K562 (cell line): ENCODE data around the gene UBXN11. TPM values are rescaled to one million over a fixed set of nuclear protein-coding genes. Genes with fewer than 3 reads are reported as not detected.
A peak's percentile ranks its signal among the peaks of the same experiment; 100 is the strongest.

Experiments
- ARID2 ChIP-seq: fragments of 450-650 bp; IDR thresholded peaks from 2 replicates; pipeline ENCODE4 v1.6.1; 2017; ENCODE audit warnings: antibody characterized with exemption, mild to moderate bottlenecking
- CBX8 ChIP-seq: fragments of 200-600 bp; sonication (generic); IDR thresholded peaks from 2 replicates; pipeline ENCODE4 v1.6.1; 2012; ENCODE audit warnings: borderline replicate concordance, mixed run types, low read depth, mild to moderate bottlenecking, moderate library complexity, mixed read lengths, low read length, control low read depth, inconsistent platforms; ENCODE audit not compliant: poor library complexity, severe bottlenecking; ENCODE audit errors: extremely low read depth
- CC2D1A ChIP-seq: fragments of 450-650 bp; IDR thresholded peaks from 2 replicates; pipeline ENCODE4 v1.6.1; 2017; ENCODE audit warnings: mild to moderate bottlenecking
- CCNT2 ChIP-seq: IDR thresholded peaks from 2 replicates; pipeline ENCODE4 v1.6.1; 2011; ENCODE audit warnings: borderline replicate concordance, low read depth, mild to moderate bottlenecking, moderate library complexity, mixed read lengths, low read length; ENCODE audit not compliant: insufficient read length; ENCODE audit errors: extremely low read depth
- CHCHD3 ChIP-seq: fragments of 250-450 bp; sonication (Bioruptor Pico); IDR thresholded peaks from 2 replicates; pipeline ENCODE4 v2.1.2; 2022; ENCODE audit warnings: mild to moderate bottlenecking
- ESRRA ChIP-seq: fragments of 450-650 bp; IDR thresholded peaks from 2 replicates; pipeline ENCODE4 v1.6.1; 2014; ENCODE audit warnings: low read depth, mild to moderate bottlenecking, moderate library complexity, borderline replicate concordance
- HIVEP1 ChIP-seq: fragments of 250-450 bp; sonication (Bioruptor Pico); IDR thresholded peaks from 2 replicates; pipeline ENCODE4 v1.4.0; 2020; ENCODE audit warnings: mild to moderate bottlenecking
- HNRNPLL ChIP-seq: fragments of 200-400 bp; formaldehyde crosslinking; IDR thresholded peaks from 2 replicates; pipeline ENCODE4 v1.6.1; 2017; ENCODE audit warnings: low read length, low read depth, mild to moderate bottlenecking; ENCODE audit not compliant: poor library complexity, severe bottlenecking
- HNRNPUL1 ChIP-seq: fragments of 200-400 bp; formaldehyde crosslinking; IDR thresholded peaks from 2 replicates; pipeline ENCODE4 v1.6.1; 2017; ENCODE audit warnings: low read length
- HSF4 ChIP-seq: fragments of 250-450 bp; sonication (Bioruptor Pico); IDR thresholded peaks from 2 replicates; pipeline ENCODE4 v2.1.2; 2022; ENCODE audit warnings: mild to moderate bottlenecking, moderate library complexity, borderline replicate concordance
- KDM5B ChIP-seq: fragments of 200-600 bp; sonication (generic); IDR thresholded peaks from 2 replicates; pipeline ENCODE4 v1.6.1; 2012; ENCODE audit warnings: low read depth, mild to moderate bottlenecking, moderate library complexity, low read length, control low read depth, inconsistent platforms; ENCODE audit not compliant: insufficient replicate concordance
- LEF1 ChIP-seq: fragments of 450-650 bp; IDR thresholded peaks from 2 replicates; pipeline ENCODE4 v1.6.1; 2016; ENCODE audit warnings: mild to moderate bottlenecking
- MTA1 ChIP-seq: fragments of 450-650 bp; IDR thresholded peaks from 2 replicates; pipeline ENCODE4 v1.6.1; 2017; ENCODE audit warnings: borderline replicate concordance
- NFE2 ChIP-seq: IDR thresholded peaks from 2 replicates; pipeline ENCODE4 v1.6.1; 2014; ENCODE audit warnings: antibody characterized with exemption, low read depth
- ZC3H11A ChIP-seq: IDR thresholded peaks from 2 replicates; pipeline ENCODE4 v1.6.1; 2012; ENCODE audit warnings: low read depth, low read length, improper control_type of control experiment
- ZC3H8 ChIP-seq: fragments of 450-650 bp; IDR thresholded peaks from 2 replicates; pipeline ENCODE4 v1.6.1; 2017
- ZNF143 ChIP-seq: sonication (generic); formaldehyde crosslinking; IDR thresholded peaks from 2 replicates; pipeline ENCODE4 v1.9.0; 2022; ENCODE audit warnings: mild to moderate bottlenecking, missing genetic modification reagents
- ZNF232 ChIP-seq: sonication (generic); formaldehyde crosslinking; IDR thresholded peaks from 2 replicates; pipeline ENCODE4 v1.8.0; 2022; ENCODE audit warnings: mild to moderate bottlenecking, missing genetic modification reagents
- ZNF75A ChIP-seq: fragments of 450-650 bp; formaldehyde crosslinking; IDR thresholded peaks from 2 replicates; pipeline ENCODE4 v1.4.0; 2020; ENCODE audit warnings: mild to moderate bottlenecking
- polyA plus RNA-seq, 8 experiments: library from polyadenylated mRNA; depleted of rRNA in 4 of 8; stranded (reverse) in 5 of 8; unstranded in 3 of 8; fragments of >200 nt; fragmentation: Nextera tagmentation in 2 of 8; fragmentation: Illumina TruSeq in 1 of 8; extraction: Ambion mirVana in 2 of 8; extraction: Trizol in 1 of 8; gene quantifications; 2 replicates each; pipeline versions ENCODE4 v1.2.1 to v1.2.3, GENCODE V29; 2011 to 2014; ENCODE audit warnings: inconsistent platforms in 1 of 8, missing spikeins in 1 of 8
- total RNA-seq, 7 experiments: library from RNA; depleted of rRNA in 6 of 7; stranded (reverse); fragments of >200 nt in 6 of 7; fragmentation: Illumina TruSeq in 2 of 7; extraction: Trizol in 2 of 7; gene quantifications; 2 replicates each; pipeline versions ENCODE4 v1.2.1 to v1.2.3, GENCODE V29; 2011 to 2021; ENCODE audit warnings: low replicate concordance in 1 of 7
- TF ChIP-seq, protein P1 (sequence below): fragments of 250-450 bp; sonication (Bioruptor Pico); IDR thresholded peaks from 2 replicates; pipeline ENCODE4 v1.4.0; 2020
- TF ChIP-seq, protein P2 (sequence below): fragments of 450-650 bp; formaldehyde crosslinking; conservative IDR thresholded peaks from 2 replicates; pipeline ENCODE4 v1.4.0; 2022; ENCODE audit warnings: mild to moderate bottlenecking, missing genetic modification characterization
- TF ChIP-seq, protein P3 (sequence below): fragments of 450-650 bp; IDR thresholded peaks from 2 replicates; pipeline ENCODE4 v1.6.1; 2017; ENCODE audit warnings: mild to moderate bottlenecking, moderate library complexity
- TF ChIP-seq, protein P4 (sequence below): fragments of 250-450 bp; sonication (Bioruptor Pico); IDR thresholded peaks from 2 replicates; pipeline ENCODE4 v1.8.0; 2022; ENCODE audit warnings: moderate library complexity, mild to moderate bottlenecking, inconsistent platforms

UBXN11 gene
- total and polyA plus RNA-seq, 9 of the 15 experiments (the other 6 are each of a cell fraction or from before 2014, with no cell fraction given): 0.48 to 34.3 (median 11.3) TPM

DNA sequence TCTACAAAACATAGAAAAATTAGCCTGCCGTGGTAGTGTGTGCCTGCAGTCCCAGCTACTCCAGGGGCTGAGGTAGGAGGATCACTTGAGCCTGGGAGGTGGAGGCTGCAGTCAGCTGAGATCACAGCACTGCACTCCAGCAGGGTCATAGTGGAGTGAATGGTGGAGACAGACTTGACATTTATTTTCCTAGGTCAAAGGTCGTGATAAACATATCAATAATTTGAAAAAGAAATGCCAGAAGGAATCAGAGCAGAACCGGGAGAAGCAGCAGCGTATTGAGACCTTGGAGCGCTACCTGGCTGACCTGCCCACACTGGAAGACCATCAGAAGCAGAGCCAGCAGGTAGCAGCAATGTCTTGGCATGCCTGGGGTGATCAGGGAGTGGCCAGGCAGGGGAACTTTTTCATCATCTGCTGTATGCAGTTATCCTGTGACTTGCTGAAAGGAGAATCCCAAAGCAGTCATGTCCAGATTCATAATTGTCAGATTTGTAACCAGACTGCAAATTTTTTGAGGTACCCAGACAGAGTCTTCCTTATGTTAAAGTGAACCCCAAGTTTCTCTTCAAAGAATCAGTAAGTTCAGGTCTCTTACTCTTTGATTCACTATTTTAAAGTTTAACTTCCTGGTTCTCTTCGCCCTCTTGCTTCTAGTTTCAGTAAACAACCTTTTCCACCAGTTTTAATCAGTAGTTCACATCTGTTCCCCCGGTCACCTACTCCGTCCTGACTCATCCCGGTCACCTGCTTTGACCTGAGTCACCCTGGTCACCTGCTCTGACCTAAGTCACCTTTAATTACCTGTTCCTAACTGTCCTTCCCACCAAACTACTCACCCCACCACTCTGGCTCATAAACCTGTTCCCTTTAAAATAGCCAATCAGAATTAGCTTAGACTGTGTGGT lies 37.9 kb downstream of the UBXN11 start (continued):
- TF ChIP-seq, protein P1, sequence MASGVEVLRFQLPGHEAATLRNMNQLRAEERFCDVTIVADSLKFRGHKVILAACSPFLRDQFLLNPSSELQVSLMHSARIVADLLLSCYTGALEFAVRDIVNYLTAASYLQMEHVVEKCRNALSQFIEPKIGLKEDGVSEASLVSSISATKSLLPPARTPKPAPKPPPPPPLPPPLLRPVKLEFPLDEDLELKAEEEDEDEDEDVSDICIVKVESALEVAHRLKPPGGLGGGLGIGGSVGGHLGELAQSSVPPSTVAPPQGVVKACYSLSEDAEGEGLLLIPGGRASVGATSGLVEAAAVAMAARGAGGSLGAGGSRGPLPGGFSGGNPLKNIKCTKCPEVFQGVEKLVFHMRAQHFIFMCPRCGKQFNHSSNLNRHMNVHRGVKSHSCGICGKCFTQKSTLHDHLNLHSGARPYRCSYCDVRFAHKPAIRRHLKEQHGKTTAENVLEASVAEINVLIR (CRISPR knock-in tag): no peak
- TF ChIP-seq, protein P2, sequence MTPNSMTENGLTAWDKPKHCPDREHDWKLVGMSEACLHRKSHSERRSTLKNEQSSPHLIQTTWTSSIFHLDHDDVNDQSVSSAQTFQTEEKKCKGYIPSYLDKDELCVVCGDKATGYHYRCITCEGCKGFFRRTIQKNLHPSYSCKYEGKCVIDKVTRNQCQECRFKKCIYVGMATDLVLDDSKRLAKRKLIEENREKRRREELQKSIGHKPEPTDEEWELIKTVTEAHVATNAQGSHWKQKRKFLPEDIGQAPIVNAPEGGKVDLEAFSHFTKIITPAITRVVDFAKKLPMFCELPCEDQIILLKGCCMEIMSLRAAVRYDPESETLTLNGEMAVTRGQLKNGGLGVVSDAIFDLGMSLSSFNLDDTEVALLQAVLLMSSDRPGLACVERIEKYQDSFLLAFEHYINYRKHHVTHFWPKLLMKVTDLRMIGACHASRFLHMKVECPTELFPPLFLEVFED: no peak
- TF ChIP-seq ZNF232 (CRISPR knock-in tag) (peak; percentile 55; the same call in 1 of the 2 replicates), HSF4 (CRISPR knock-in tag) (no peak), ESRRA (peak; percentile 18; the same call in 1 of the 2 replicates), HNRNPUL1 (no peak), ZNF75A (no peak), CBX8 (no peak), ZC3H8 (no peak), ZNF143 (CRISPR knock-in tag) (no peak), ZC3H11A (no peak), CCNT2 (no peak), ARID2 (no peak), CC2D1A (0 out of 2 replicates have a peak, but pooled peaks have one; percentile 16), HNRNPLL (no peak), KDM5B (no peak), CHCHD3 (CRISPR knock-in tag) (no peak), HIVEP1 (CRISPR knock-in tag) (no peak), LEF1 (no peak), NFE2 (no peak), MTA1 (peak; percentile 55; the same call in 1 of the 2 replicates)
- TF ChIP-seq, protein P3, sequence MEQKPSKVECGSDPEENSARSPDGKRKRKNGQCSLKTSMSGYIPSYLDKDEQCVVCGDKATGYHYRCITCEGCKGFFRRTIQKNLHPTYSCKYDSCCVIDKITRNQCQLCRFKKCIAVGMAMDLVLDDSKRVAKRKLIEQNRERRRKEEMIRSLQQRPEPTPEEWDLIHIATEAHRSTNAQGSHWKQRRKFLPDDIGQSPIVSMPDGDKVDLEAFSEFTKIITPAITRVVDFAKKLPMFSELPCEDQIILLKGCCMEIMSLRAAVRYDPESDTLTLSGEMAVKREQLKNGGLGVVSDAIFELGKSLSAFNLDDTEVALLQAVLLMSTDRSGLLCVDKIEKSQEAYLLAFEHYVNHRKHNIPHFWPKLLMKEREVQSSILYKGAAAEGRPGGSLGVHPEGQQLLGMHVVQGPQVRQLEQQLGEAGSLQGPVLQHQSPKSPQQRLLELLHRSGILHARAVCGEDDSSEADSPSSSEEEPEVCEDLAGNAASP: 0 out of 2 replicates have a peak, but pooled peaks have one; percentile 33
- TF ChIP-seq, protein P4, sequence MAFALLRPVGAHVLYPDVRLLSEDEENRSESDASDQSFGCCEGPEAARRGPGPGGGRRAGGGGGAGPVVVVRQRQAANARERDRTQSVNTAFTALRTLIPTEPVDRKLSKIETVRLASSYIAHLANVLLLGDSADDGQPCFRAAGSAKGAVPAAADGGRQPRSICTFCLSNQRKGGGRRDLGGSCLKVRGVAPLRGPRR (CRISPR knock-in tag): no peak
